MM.1S (cell line): ENCODE measurements around the gene ATPAF2.

Experiments
- CTCF ChIP-seq: fragments of 300-600 bp; sonication (generic); IDR thresholded peaks from 2 replicates; pipeline ENCODE4 v1.5.1; 2016; ENCODE audit warnings: antibody characterized with exemption, low read length, mixed read lengths
- EZH2 ChIP-seq: fragments of 300-600 bp; sonication (generic); optimal IDR thresholded peaks from 2 replicates; pipeline ENCODE3; 2017; ENCODE audit warnings: low read depth, mild to moderate bottlenecking, antibody characterized with exemption, low read length, mixed read lengths
- EZH2phosphoT487 ChIP-seq: fragments of 300-600 bp; sonication (generic); IDR thresholded peaks from 2 replicates; pipeline ENCODE4 v1.6.1; 2018; ENCODE audit warnings: antibody characterized with exemption, low read length

DNA sequence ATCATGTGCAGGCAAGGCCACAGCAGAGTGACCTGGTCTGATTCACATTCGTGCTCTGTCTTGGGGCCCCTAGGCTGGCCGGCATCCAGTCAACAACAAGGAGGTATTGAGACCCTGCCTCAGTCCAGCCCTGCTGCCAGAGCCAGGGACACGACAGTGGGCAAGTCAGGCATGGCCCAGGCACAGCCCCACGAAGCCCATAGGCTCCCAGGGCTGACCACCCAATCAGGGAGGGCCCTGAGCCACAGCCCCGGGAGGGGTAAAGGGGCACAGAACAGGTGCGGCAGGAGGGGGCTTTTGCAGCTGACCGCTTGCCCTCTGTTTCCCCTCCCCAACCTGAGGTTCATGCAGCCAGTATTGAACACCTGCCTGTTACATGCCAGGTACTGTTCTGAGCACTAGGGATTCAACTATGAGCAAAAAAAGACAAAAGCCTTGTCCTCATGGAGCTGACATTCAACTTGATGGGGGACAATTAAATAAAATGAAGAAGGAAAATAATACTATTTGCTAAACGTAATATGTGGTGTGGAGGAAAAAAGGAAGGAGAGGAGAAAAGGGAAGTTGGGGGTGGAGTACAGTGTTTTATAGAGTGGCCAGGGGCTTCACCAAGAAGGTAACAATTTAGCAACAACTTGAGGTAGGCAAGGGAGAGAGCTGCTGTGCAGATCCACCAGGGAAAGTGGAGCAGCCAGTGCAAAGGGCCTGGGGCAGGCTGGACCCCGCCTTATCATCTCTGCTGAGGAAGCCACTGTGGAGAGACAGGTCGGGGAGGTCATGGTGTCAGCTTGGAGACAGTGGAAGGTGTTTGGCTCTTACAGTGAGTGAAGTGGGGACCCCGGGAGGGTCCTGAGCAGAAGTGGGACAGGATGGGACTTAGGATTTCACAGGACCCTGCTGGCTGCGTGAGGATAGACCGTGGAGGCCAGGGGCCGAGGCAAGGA is 60.2 kb downstream of the ATPAF2 start:
- TF ChIP-seq EZH2 (no peak), CTCF (no peak), EZH2phosphoT487 (no peak)
